ENCODE measurements around the gene EIF3J. TPM values are rescaled to one million over a fixed set of nuclear protein-coding genes. Genes with fewer than 3 reads are reported as not detected.

The EIF3J gene, protein sequence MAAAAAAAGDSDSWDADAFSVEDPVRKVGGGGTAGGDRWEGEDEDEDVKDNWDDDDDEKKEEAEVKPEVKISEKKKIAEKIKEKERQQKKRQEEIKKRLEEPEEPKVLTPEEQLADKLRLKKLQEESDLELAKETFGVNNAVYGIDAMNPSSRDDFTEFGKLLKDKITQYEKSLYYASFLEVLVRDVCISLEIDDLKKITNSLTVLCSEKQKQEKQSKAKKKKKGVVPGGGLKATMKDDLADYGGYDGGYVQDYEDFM
- 75.8 and 81.7 TPM in 2 replicates for total RNA-seq
- long read RNA-seq, transcript EIF3J-201 (8 exons, 2,569 nt), result major isoform, 7 of 15 reads
- long read RNA-seq, partial matches to known transcripts, result 7 of 15 reads
- long read RNA-seq, other reads (novel, unspliced or antisense), result 1 of 15 reads

- H3K9me3 Mint-ChIP-seq (ENCODE audit: low read depth), result no peaks in the 10 kb centered on the region
- peaks cover 15% of the 10 kb centered on the region for H3K36me3 Mint-ChIP-seq (ENCODE audit: insufficient read depth)
- peak within 1 kb of the TSS; percentile 97 for H3K27ac Mint-ChIP-seq
These were observed at the start of gene EIF3J for GRCh38 chr15:44536962-44537734. EIF3J (plus strand) TSS chr15:44537147; CDS start chr15:44537195, 48 bp downstream.

DNA sequence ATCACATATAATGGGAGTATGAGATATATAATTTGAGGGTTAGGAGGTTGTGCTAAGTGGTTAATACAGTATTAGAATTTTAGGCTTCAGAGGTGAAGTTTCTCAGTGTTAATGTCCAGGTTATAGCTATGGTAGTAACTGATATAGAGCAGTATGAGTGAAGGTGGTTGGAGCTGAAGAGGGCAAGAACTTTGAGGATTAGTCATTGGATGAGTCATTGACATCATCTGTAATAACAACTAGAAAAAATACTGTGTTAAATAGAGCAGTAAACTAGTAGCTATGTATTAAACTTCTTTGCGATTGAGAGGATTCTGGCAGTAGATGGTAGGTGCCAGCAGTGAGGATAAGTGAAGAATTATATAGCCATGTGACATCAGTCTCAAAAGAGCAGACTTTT lies 47.5 kb upstream of the EIF3J start:
- no peaks in the 10 kb centered on the region for H3K9me3 Mint-ChIP-seq (ENCODE audit: low read depth)
- H3K4me1 Mint-ChIP-seq (ENCODE audit: low read depth), result no peaks in the 10 kb centered on the region
- H3K27ac Mint-ChIP-seq, result peak overlapping the region; percentile 19
- DNase-seq (ENCODE audit: low spot score, unreplicated experiment), result no peak
- H3K27me3 Mint-ChIP-seq, result no peaks in the 10 kb centered on the region
- H3K4me3 Mint-ChIP-seq (ENCODE audit: low read depth), result no peak overlapping the region
- TF ChIP-seq, protein P1, sequence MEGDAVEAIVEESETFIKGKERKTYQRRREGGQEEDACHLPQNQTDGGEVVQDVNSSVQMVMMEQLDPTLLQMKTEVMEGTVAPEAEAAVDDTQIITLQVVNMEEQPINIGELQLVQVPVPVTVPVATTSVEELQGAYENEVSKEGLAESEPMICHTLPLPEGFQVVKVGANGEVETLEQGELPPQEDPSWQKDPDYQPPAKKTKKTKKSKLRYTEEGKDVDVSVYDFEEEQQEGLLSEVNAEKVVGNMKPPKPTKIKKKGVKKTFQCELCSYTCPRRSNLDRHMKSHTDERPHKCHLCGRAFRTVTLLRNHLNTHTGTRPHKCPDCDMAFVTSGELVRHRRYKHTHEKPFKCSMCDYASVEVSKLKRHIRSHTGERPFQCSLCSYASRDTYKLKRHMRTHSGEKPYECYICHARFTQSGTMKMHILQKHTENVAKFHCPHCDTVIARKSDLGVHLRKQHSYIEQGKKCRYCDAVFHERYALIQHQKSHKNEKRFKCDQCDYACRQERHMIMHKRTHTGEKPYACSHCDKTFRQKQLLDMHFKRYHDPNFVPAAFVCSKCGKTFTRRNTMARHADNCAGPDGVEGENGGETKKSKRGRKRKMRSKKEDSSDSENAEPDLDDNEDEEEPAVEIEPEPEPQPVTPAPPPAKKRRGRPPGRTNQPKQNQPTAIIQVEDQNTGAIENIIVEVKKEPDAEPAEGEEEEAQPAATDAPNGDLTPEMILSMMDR (IDR thresholded peaks at IDR 0.05; ENCODE audit: unreplicated experiment), result no peak
- H3K36me3 Mint-ChIP-seq (ENCODE audit: insufficient read depth), result peaks cover 16% of the 10 kb centered on the region

More at GRCh38 chr15:44536962-44537734, at the start of gene EIF3J:
- Mint-ChIP-seq H3K27me3 (no peaks in the 10 kb centered on the region), H3K4me1 (ENCODE audit: low read depth) (peaks cover 19% of the 10 kb centered on the region), H3K4me3 (ENCODE audit: low read depth) (peak within 1 kb of the TSS; percentile 88)
- TF ChIP-seq, protein P1 (IDR thresholded peaks at IDR 0.05; ENCODE audit: unreplicated experiment), result no peak
- DNase-seq (ENCODE audit: low spot score, unreplicated experiment), result peak; percentile 88

DNA sequence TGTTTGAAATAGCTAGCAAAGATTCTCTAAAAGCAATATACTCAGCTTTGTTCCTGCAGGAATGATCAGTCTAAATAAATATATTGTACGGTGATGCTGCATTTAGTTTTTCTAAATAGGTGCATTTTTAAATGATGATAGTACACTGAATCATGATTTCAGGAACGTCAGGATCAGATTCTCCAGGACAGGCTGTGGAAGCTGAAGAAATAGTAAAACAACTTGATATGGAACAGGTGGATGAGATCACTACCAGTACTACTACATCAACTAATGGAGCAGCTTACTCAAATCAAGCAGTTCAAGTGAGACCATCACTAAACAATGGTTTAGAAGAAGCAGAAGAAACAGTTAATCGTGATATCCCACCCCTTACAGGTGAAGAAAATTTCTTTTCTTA lies 46.3 kb upstream of the EIF3J start:
- no peaks in the 10 kb centered on the region for H3K9me3 Mint-ChIP-seq (ENCODE audit: low read depth)
- no peak for DNase-seq (ENCODE audit: low spot score, unreplicated experiment)
- no peak overlapping the region for H3K27ac Mint-ChIP-seq
- peaks cover 16% of the 10 kb centered on the region for H3K36me3 Mint-ChIP-seq (ENCODE audit: insufficient read depth)
- H3K4me1 Mint-ChIP-seq (ENCODE audit: low read depth), result no peaks in the 10 kb centered on the region
- H3K27me3 Mint-ChIP-seq, result no peaks in the 10 kb centered on the region
- no peak overlapping the region for H3K4me3 Mint-ChIP-seq (ENCODE audit: low read depth)
- TF ChIP-seq, protein P1 (IDR thresholded peaks at IDR 0.05; ENCODE audit: unreplicated experiment), result no peak

DNA sequence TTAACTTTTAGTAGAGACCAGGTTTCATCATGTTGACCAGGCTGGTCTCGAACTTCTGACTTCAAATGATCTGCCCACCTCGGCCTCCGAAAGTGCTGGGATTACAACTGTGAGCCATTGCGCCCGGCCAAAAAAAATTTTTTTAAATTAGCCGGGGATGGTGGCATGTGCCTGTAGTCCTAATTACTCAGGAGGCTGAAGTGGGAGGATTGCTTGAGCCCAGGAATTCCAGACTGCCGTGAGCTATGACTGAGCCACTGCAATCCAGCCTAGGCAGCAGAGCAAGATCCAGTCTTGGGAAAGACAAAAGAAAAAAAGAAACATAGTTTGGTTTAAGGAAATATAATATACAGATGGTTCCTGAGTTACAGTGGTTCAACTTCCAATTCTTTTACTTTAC lies 44.9 kb upstream of the EIF3J start:
- H3K4me3 Mint-ChIP-seq (ENCODE audit: low read depth), result no peak overlapping the region
- H3K9me3 Mint-ChIP-seq (ENCODE audit: low read depth), result no peaks in the 10 kb centered on the region
- no peaks in the 10 kb centered on the region for H3K4me1 Mint-ChIP-seq (ENCODE audit: low read depth)
- H3K27ac Mint-ChIP-seq, result no peak overlapping the region
- no peaks in the 10 kb centered on the region for H3K27me3 Mint-ChIP-seq
- peaks cover 18% of the 10 kb centered on the region for H3K36me3 Mint-ChIP-seq (ENCODE audit: insufficient read depth)
- DNase-seq (ENCODE audit: low spot score, unreplicated experiment), result no peak
- TF ChIP-seq, protein P1 (IDR thresholded peaks at IDR 0.05; ENCODE audit: unreplicated experiment), result no peak

DNA sequence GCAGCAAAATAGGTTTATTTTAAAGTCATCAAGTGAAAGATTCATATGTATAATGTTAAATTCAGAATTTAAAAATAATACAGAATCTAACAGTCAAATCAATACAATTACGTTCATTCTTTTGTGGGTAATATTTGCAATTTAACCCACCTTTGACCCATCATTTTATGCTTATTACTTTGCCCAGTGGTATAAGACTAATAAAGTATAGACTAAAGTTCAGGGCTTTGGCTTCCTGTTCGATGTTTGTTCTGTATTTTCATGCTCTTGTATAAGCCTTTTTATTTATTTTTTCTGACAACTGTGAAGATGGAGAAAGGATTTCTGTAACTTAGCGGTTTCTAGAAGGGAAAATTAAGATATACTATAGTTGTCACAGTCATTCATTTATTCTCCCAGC lies 44.3 kb upstream of the EIF3J start:
- no peak overlapping the region for H3K27ac Mint-ChIP-seq
- no peaks in the 10 kb centered on the region for H3K4me1 Mint-ChIP-seq (ENCODE audit: low read depth)
- DNase-seq (ENCODE audit: low spot score, unreplicated experiment), result no peak
- TF ChIP-seq, protein P1 (IDR thresholded peaks at IDR 0.05; ENCODE audit: unreplicated experiment), result no peak
- H3K9me3 Mint-ChIP-seq (ENCODE audit: low read depth), result no peaks in the 10 kb centered on the region
- no peak overlapping the region for H3K4me3 Mint-ChIP-seq (ENCODE audit: low read depth)
- no peaks in the 10 kb centered on the region for H3K27me3 Mint-ChIP-seq
- H3K36me3 Mint-ChIP-seq (ENCODE audit: insufficient read depth), result peaks cover 11% of the 10 kb centered on the region
